WTC11 (cell line): Measurements from ENCODE around the gene IFITM10.

Experiments
- CREB1 ChIP-seq: sonication (generic); formaldehyde crosslinking; IDR thresholded peaks from 2 replicates; pipeline ENCODE4 v1.8.0; 2023; ENCODE audit warnings: mild to moderate bottlenecking, missing genetic modification reagents
- CTCF ChIP-seq: fragments of 200-600 bp; IDR thresholded peaks from 2 replicates; pipeline ENCODE4 v1.8.0; 2022; ENCODE audit warnings: antibody characterized with exemption
- ERG ChIP-seq: fragments of 250-450 bp; sonication (Bioruptor Pico); IDR thresholded peaks from 2 replicates; pipeline ENCODE4 v1.8.0; 2021; ENCODE audit warnings: mild to moderate bottlenecking
- ETV6 ChIP-seq: sonication (generic); formaldehyde crosslinking; IDR thresholded peaks from 2 replicates; pipeline ENCODE4 v1.8.1; 2022; ENCODE audit warnings: mild to moderate bottlenecking, missing genetic modification reagents
- FOXJ3 ChIP-seq: sonication (generic); formaldehyde crosslinking; IDR thresholded peaks from 2 replicates; pipeline ENCODE4 v1.9.0; 2021; ENCODE audit warnings: missing genetic modification reagents, mild to moderate bottlenecking, borderline replicate concordance
- HMGXB4 ChIP-seq: sonication (generic); formaldehyde crosslinking; IDR thresholded peaks from 2 replicates; pipeline ENCODE4 v1.8.1; 2023; ENCODE audit warnings: mild to moderate bottlenecking, moderate library complexity, missing genetic modification reagents
- IRF2 ChIP-seq: sonication (generic); formaldehyde crosslinking; IDR thresholded peaks from 2 replicates; pipeline ENCODE4 v1.8.0; 2022; ENCODE audit warnings: low read depth, missing genetic modification reagents, borderline replicate concordance

- TF ChIP-seq CREB1, result no peak
- TF ChIP-seq CTCF, result no peak
- TF ChIP-seq ERG (CRISPR knock-in tag), result no peak
- TF ChIP-seq FOXJ3 (CRISPR knock-in tag), result no peak
- no peak for TF ChIP-seq IRF2 (CRISPR knock-in tag)
- TF ChIP-seq ETV6, result no peak
- no peak for TF ChIP-seq HMGXB4 (CRISPR knock-in tag)
Measured at GRCh38 chr11:1780700-1781592, 30.6 kb upstream of the IFITM10 start.
